HepG2 (cell line): ENCODE measurements around the gene ANKRD44. TPM values are rescaled to one million over a fixed set of nuclear protein-coding genes. Genes with fewer than 3 reads are reported as not detected.

ENCODE experiments used
- ATAC-seq: fragments of 200-7000 bp; cut with Tn5 transposase; 3 replicates; pipeline ENCODE4 v1.9.1; 2020; ENCODE audit warnings: mild to moderate bottlenecking, moderate library complexity
- BruUV-seq: library from RNA; stranded (reverse); fragments of 400-500 nt; replicated peaks from 2 replicates; lab custom pipeline; 2021; lab: Mats Ljungman, UMichigan
- CTCF ChIA-PET: fragments of 300-600 bp; formaldehyde crosslinking; extraction: SDS; loops from one replicate; lab custom pipeline; 2021; ENCODE audit warnings: low total read pairs, inconsistent platforms, low intra/inter-chr PET ratio; lab: Yijun Ruan, JAX
- POLR2A ChIA-PET: fragments of 350-600 bp; sonication (Branson Sonifier 250); formaldehyde crosslinking; loops from one replicate; lab custom pipeline; 2020; ENCODE audit warnings: antibody characterized with exemption, inconsistent platforms; lab: Yijun Ruan, JAX
- DNase-seq: peaks from one replicate; pipeline ENCODE4 v3.0.0-alpha.2; 2015; ENCODE audit warnings: low spot score
- FAIRE-seq: peaks from 3 replicates; lab custom pipeline; 2011; peaks lifted over from hg19 to GRCh38; lab: Jason Lieb, UNC
- H2AFZ ChIP-seq: one replicate; pipeline ENCODE4 v1.6.1; 2011; ENCODE audit warnings: low read length, inconsistent platforms
- H3K27ac ChIP-seq: fragments of 300-600 bp; 3 replicates; pipeline ENCODE4 v1.8.0; 2011; ENCODE audit warnings: mixed run types, mild to moderate bottlenecking, mixed read lengths, low read length, inconsistent platforms; ENCODE audit not compliant: insufficient read depth; ENCODE audit errors: extremely low read length
- H3K27me3 ChIP-seq, 2 experiments: fragments of 200-600 bp in 1 of 2; 2 replicates in 1 of 2; 3 replicates in 1 of 2; pipeline versions ENCODE4 v1.6.0 to v1.8.0; 2011; ENCODE audit warnings: low read length in 2 of 2, mild to moderate bottlenecking in 2 of 2, moderate library complexity in 2 of 2, inconsistent platforms in 1 of 2; ENCODE audit not compliant: insufficient read depth in 2 of 2, control insufficient read depth in 1 of 2
- H3K36me3 ChIP-seq, 2 experiments: fragments of 200-600 bp in 1 of 2; replicated peaks in 1 of 2; 2 replicates in 1 of 2; 3 replicates in 1 of 2; pipeline versions ENCODE4 v1.5.1 to v1.8.0; 2011; ENCODE audit warnings: low read length in 2 of 2, inconsistent platforms in 1 of 2; ENCODE audit not compliant: insufficient read depth in 2 of 2, control insufficient read depth in 1 of 2
- H3K4me1 ChIP-seq: 2 replicates; pipeline ENCODE4 v1.5.1; 2012; ENCODE audit warnings: low read length, inconsistent platforms; ENCODE audit not compliant: insufficient read depth
- H3K4me2 ChIP-seq: 2 replicates; pipeline ENCODE4 v1.6.0; 2011; ENCODE audit warnings: low read depth, low read length, inconsistent platforms
- H3K4me3 ChIP-seq, 3 experiments: fragments of 200-600 bp in 1 of 3; sonication (generic), shearing (Covaris generic) in 1 of 3; replicated peaks in 1 of 3; 2 replicates each; pipeline ENCODE4 v1.5.1; 2011 to 2016; ENCODE audit warnings: low read length in 3 of 3, inconsistent platforms in 2 of 3, low read depth in 2 of 3, mild to moderate bottlenecking in 2 of 3, control low read depth in 1 of 3, mixed read lengths in 1 of 3; ENCODE audit not compliant: insufficient read depth in 1 of 3
- H3K79me2 ChIP-seq: one replicate; pipeline ENCODE4 v1.6.1; 2011; ENCODE audit warnings: low read length, inconsistent platforms; ENCODE audit not compliant: insufficient read depth
- H3K9ac ChIP-seq: 2 replicates; pipeline ENCODE4 v1.6.0; 2011; ENCODE audit warnings: mild to moderate bottlenecking, low read depth, low read length, inconsistent platforms; ENCODE audit not compliant: insufficient read depth
- H3K9me3 ChIP-seq: 2 replicates; pipeline ENCODE4 v1.5.1; 2012; ENCODE audit warnings: mild to moderate bottlenecking, low read length
- H4K20me1 ChIP-seq: 2 replicates; pipeline ENCODE4 v1.6.0; 2011; ENCODE audit warnings: inconsistent platforms, mild to moderate bottlenecking, low read length, moderate library complexity; ENCODE audit not compliant: insufficient read depth
- ADNP ChIP-seq: sonication (generic); formaldehyde crosslinking; IDR thresholded peaks from 2 replicates; pipeline ENCODE4 v1.4.0; 2020; ENCODE audit warnings: missing genetic modification reagents
- CBX1 ChIP-seq: IDR thresholded peaks from one replicate; pipeline ENCODE4 v1.6.1; 2016; ENCODE audit warnings: antibody characterized with exemption, low read depth
- EED ChIP-seq: sonication (generic); formaldehyde crosslinking; IDR thresholded peaks from 2 replicates; pipeline ENCODE4 v1.5.0; 2020; ENCODE audit warnings: mild to moderate bottlenecking, missing genetic modification reagents
- FOXK2 ChIP-seq: fragments of 450-650 bp; IDR thresholded peaks from 2 replicates; pipeline ENCODE4 v1.6.1; 2016
- MAZ ChIP-seq, 2 experiments: sonication (generic) in 1 of 2; formaldehyde crosslinking in 1 of 2; IDR thresholded peaks; 2 replicates each; pipeline versions ENCODE4 v1.5.0 to v1.6.1; 2012 to 2020; ENCODE audit warnings: low read depth in 2 of 2, mild to moderate bottlenecking in 2 of 2, borderline replicate concordance in 1 of 2, improper control_type of control experiment in 1 of 2, low read length in 1 of 2, missing genetic modification reagents in 1 of 2, moderate library complexity in 1 of 2
- MEIS1 ChIP-seq: sonication (generic); formaldehyde crosslinking; IDR thresholded peaks from 2 replicates; pipeline ENCODE4 v1.9.0; 2021; ENCODE audit warnings: mild to moderate bottlenecking, missing genetic modification reagents, moderate library complexity, borderline replicate concordance
- XRCC5 ChIP-seq: fragments of 200-400 bp; formaldehyde crosslinking; optimal IDR thresholded peaks from 2 replicates; pipeline ENCODE3; 2017; ENCODE audit warnings: mild to moderate bottlenecking, low read length
- ZNF234 ChIP-seq: sonication (generic); formaldehyde crosslinking; conservative IDR thresholded peaks from 2 replicates; pipeline ENCODE4 v1.5.1; 2020; ENCODE audit warnings: mild to moderate bottlenecking, missing genetic modification reagents
- ZNF724P ChIP-seq: sonication (generic); formaldehyde crosslinking; IDR thresholded peaks from 2 replicates; pipeline ENCODE4 v1.8.0; 2022; ENCODE audit warnings: missing genetic modification reagents, borderline replicate concordance
- ZNF766 ChIP-seq: sonication (generic); formaldehyde crosslinking; IDR thresholded peaks from 2 replicates; pipeline ENCODE4 v1.5.0; 2020; ENCODE audit warnings: missing genetic modification reagents, borderline replicate concordance
- ZNF841 ChIP-seq: sonication (generic); formaldehyde crosslinking; IDR thresholded peaks from 2 replicates; pipeline ENCODE4 v1.8.1; 2023; ENCODE audit warnings: missing genetic modification reagents, borderline replicate concordance
- WGBS: methylation state at CpG from one replicate; pipeline ENCODE4 v1.1.6; 2017; ENCODE audit warnings: low lambda C conversion rate; 5-methylcytosine and 5-hydroxymethylcytosine counted together
- in situ Hi-C: cut with HindIII; loops from 2 replicates; pipeline ENCODE4 v1.10.0; 2017; ENCODE audit warnings: low pct_unique_long_range_greater_than_20kb; ENCODE audit not compliant: extremely low pct_ligation_motif_present
- intact Hi-C: fragments of 100-400 bp; cut with micrococcal nuclease; formaldehyde crosslinking; loops from one replicate; pipeline ENCODE4 v1.10.0; 2022; ENCODE audit not compliant: unreplicated experiment
- polyA plus RNA-seq, 8 experiments: library from polyadenylated mRNA; depleted of rRNA in 3 of 8; stranded (reverse) in 7 of 8; unstranded in 1 of 8; fragments of >200 nt; fragmentation: Illumina TruSeq in 4 of 8; extraction: Trizol in 4 of 8; gene quantifications; 2 replicates each; pipeline versions ENCODE4 v1.2.1 to v1.2.3, GENCODE V29; 2011 to 2016; ENCODE audit warnings: low read depth in 4 of 8, missing spikeins in 1 of 8, mixed read lengths in 1 of 8; ENCODE audit not compliant: insufficient read depth in 1 of 8
- total RNA-seq, 5 experiments: library from RNA; depleted of rRNA; stranded (reverse); fragments of >200 nt; fragmentation: Illumina TruSeq; extraction: Trizol; gene quantifications; 2 replicates each; pipeline ENCODE4 v1.2.3, GENCODE V29; 2016; ENCODE audit warnings: low read depth in 1 of 5
- TF ChIP-seq, protein P1 (sequence below): sonication (generic); formaldehyde crosslinking; IDR thresholded peaks from 2 replicates; pipeline ENCODE4 v1.4.0; 2020; ENCODE audit warnings: missing genetic modification reagents, low read depth, mild to moderate bottlenecking, borderline replicate concordance

The ANKRD44 gene
- total and polyA plus RNA-seq, 2 of the 13 experiments (the other 11 are each of a cell fraction or from before 2014, with no cell fraction given) = 0.04 to 0.11 TPM

GRCh38 chr2:197174539-197175094 is 136.0 kb downstream of the ANKRD44 start:
- no peak overlapping the region for H2AFZ ChIP-seq
- H3K27me3 ChIP-seq = peaks cover 0 to 1% of the 10 kb centered on the region in 2 experiments; a peak in 1 of 5 replicates
- no peak overlapping the region for H3K4me3 ChIP-seq
- no TSS peak for BruUV-seq
- 4% methylated on average over 2 of the region's 2 CpGs for WGBS
- H3K79me2 ChIP-seq = no peaks in the 10 kb centered on the region
- peak; percentile 42; the same call in 1 of the 3 replicates for ATAC-seq
- FAIRE-seq = no peak
- H3K9me3 ChIP-seq = no peaks in the 10 kb centered on the region
- no peaks in the 10 kb centered on the region for H4K20me1 ChIP-seq
- no peaks in the 10 kb centered on the region for H3K36me3 ChIP-seq
- H3K4me2 ChIP-seq = no peak overlapping the region
- ChIA-PET CTCF (no interaction called here), POLR2A (no interaction called here)
- TF ChIP-seq ZNF766 (CRISPR knock-in tag) = no peak
- TF ChIP-seq, protein P1, sequence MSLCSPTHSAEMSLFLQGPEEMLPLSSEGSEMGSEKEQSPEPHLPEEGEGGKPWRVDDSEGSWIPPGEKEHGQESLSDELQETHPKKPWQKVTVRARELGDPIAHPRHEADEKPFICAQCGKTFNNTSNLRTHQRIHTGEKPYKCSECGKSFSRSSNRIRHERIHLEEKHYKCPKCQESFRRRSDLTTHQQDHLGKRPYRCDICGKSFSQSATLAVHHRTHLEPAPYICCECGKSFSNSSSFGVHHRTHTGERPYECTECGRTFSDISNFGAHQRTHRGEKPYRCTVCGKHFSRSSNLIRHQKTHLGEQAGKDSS = no peak
- no peak for TF ChIP-seq ZNF841 (CRISPR knock-in tag)
- TF ChIP-seq MEIS1 (CRISPR knock-in tag) = no peak
- no peak for TF ChIP-seq ZNF724P (CRISPR knock-in tag)
- TF ChIP-seq CBX1 = no peak
- TF ChIP-seq ZNF234 = no peak
- H3K4me1 ChIP-seq = no peaks in the 10 kb centered on the region
- in situ Hi-C loops (no loop called here), intact Hi-C loops (no loop called here)
- no peak for DNase-seq
- H3K27ac ChIP-seq = no peak overlapping the region
- H3K9ac ChIP-seq = no peak overlapping the region

DNA sequence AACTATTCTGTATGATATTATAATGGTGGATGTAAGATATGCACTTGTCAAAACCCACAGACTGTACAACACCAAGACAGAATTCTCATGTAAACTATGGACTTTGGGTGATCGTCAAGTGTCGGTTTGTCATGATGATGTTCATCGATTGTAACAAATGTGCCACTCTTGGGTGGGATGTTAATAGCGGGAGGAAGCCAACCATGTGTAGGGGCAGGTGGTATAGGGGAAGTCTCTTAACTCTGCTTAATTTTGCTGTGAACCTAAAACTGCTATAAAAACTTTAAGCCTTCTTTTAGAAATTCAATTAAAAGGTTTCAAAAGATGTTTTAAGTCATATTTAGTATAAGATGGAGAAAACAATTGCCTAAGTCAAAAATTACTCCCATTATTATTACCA is 139.0 kb downstream of the ANKRD44 start:
- no peak for DNase-seq
- Histone ChIP-seq H3K4me3 (no peak overlapping the region), H3K27me3 (peaks cover 0 to 1% of the 10 kb centered on the region in 2 experiments; a peak in 1 of 5 replicates), H3K9ac (no peak overlapping the region)
- TF ChIP-seq MAZ (IDR thresholded peaks at IDR 0.05; ENCODE audit: borderline replicate concordance, low read depth, low read length) (no peak), MAZ (CRISPR knock-in tag; IDR thresholded peaks at IDR 0.05; ENCODE audit: low read depth) (no peak), XRCC5 (no peak), CBX1 (no peak), ADNP (CRISPR knock-in tag) (no peak), EED (CRISPR knock-in tag) (no peak), FOXK2 (no peak)
- TF ChIP-seq, all 625 proteins: peak for 0
- intact Hi-C loops (no loop called here), in situ Hi-C loops (no loop called here)
- BruUV-seq = no TSS peak
- Histone ChIP-seq H4K20me1 (no peaks in the 10 kb centered on the region), H3K79me2 (no peaks in the 10 kb centered on the region), H3K36me3 (no peaks in the 10 kb centered on the region), H3K27ac (no peak overlapping the region), H3K4me2 (no peak overlapping the region), H2AFZ (no peak overlapping the region), H3K9me3 (no peaks in the 10 kb centered on the region), H3K4me1 (no peaks in the 10 kb centered on the region)
- CTCF ChIA-PET = no interaction called here
- ATAC-seq (no peak), FAIRE-seq (no peak)
- POLR2A ChIA-PET = no interaction called here
- WGBS = 55% methylated on average over 4 of the region's 4 CpGs
